NCI-H1436 (cell line): ENCODE data around the gene OR5K3.
"Not testable (repeated sequence)": the region's sequence is repeated elsewhere in the genome, so short reads cannot be mapped to it uniquely, and the experiment has no call there.

Source experiments
- DNase-seq: peaks from one replicate; lab custom pipeline; 2025; lab: John Stamatoyannopoulos, UW

Gene OR5K3, protein sequence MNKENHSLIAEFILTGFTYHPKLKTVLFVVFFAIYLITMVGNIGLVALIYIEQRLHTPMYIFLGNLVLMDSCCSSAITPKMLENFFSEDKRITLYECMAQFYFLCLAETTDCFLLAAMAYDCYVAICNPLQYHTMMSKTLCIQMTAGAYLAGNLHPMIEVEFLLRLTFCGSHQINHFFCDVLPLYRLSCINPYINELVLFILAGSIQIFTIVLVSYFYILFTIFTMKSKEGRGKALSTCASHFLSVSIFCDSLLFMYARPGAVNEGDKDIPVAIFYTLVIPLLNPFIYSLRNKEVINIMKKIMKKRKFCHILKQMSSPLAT

DNA sequence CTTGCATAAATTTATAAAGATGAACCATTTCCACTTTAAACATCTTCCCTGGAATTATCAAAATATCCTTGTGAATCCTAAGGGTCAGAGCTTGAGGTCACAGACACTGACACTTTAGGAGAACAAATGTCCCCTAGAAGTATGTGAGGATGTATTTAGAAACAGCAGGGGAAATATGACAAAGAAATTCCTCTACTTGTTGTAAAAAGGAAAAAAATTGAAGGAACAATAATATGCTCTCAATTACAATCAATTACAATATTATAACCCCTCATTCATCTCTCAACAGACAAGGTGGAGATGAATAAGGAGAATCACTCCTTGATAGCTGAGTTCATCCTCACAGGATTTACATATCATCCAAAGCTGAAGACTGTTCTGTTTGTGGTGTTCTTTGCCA lies at the start of gene OR5K3:
TSS of gene OR5K3 (plus strand) at position 301 of the 400 bp plus-strand sequence. CDS start at position 301, 0 bp downstream.
- DNase-seq: no peak

DNA sequence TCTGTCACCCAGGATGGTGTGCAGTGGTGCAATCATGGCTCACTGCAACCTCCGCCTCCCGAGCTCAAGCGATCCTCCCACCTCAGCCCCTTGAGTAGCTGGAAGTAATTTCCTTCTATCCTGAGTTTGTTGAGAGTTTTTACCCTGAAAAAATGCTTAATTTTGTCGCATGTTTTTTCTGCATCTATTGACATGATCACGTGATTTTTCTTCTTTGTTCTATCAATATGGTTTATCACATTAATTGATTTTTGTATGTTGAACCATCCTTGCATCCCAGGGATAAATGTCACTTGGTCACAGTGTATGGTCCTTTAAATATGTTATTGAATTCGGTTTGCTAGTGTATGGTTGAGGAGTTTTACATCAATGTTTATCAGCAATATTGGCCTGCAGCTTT lies 48.7 kb upstream of the OR5K3 start:
- no peak for DNase-seq

DNA sequence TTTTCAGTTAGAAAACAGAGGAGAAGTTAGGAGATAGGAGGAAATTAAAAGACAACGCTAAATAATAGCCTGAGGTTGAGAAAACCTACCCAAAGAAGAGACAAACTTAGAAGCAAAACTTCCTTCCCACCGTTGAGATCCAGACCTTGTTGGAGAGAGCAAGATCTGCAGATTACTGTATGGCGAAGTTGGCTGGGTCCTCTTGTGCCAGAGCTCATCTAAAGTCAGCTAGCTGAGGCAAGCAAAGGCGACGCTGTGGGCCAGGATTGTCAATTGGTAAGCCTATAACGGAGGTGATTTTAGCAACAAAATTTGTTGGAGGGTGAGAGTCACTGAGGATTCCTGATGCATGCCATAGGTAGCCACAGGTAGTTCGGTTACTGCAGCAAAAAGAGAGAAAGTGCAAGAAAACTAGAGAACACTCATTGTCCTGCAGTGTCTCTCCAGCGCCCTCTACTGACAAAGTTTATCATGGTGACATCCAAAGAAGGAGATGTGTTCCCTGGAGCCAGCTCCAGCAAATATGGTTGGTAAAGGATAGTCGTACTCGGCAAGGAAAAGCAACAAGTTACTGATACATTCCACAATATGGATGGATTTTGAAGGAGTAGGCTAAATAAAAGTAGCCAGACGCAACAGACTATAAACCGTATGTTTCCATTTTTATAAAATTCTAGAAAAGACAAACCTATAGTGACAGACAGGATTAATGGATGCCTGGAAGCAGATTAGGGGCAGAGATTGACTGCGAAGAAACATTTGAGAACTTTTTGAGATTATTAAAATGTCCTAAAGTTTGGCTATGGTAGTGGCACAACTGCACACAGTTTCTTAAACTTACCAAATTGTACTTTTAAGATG lies 46.6 kb upstream of the OR5K3 start:
- peak; percentile 27 for DNase-seq

DNA sequence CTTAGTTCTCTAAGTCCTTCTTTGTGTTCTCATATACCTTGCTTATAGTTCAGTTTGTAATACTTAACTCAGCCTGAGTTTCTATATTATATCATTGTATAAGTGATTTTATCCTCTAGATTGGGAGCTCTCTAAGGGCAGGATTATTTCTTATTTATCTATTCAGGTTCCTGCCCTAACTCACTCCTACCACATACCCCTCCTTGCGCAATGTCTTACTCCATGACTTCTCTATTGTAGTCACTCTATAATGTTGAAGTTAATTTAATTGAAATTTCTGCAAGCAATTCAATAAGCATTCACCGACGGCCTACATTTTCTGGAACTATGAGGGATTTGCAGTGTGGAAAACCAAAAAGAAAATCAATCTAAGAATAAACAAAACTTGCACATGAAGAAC lies 40.4 kb upstream of the OR5K3 start:
- DNase-seq: no peak

DNA sequence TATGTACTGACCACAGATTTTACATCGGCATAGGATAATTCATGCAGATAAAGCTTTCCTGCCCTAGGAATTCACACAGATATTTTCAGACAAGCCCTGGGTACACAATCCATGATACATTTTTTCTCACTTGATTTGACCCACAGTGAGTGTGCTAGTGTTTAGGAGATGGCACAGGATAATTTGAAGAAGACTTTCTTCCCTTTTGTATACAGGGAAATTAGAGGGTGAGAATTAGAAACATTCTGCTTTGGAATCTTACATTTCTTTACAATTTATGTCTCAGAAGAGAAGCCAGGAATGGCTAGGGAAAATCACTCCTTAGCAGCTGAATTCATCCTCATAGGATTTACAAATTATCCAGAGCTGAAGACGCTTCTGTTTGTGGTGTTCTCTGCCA lies 36.9 kb upstream of the OR5K3 start, which contains the start of gene OR5K4:
TSS of gene OR5K4 (plus strand) at position 301 of the 400 bp plus-strand sequence. CDS start at position 301, 0 bp downstream.
- no peak for DNase-seq

DNA sequence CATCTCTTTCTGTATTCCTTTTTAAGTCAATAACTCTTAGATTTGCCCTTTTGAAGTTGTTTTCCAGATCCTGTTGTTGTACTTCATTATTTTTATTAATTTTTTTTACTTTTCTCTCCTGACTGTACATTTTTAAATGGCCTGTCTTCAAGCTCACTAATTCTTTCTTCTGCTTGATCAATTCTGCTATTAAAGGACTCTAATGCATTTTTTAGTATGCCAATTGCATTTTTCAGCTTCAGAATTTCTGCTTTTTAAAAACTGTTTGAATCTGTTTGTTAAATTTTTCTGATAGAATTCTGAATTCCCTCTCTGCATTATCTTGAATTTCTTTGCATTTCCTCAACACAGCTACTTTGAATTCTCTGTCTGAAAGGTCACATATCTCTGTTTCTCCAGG lies 31.2 kb upstream of the OR5K3 start:
- DNase-seq: no peak

DNA sequence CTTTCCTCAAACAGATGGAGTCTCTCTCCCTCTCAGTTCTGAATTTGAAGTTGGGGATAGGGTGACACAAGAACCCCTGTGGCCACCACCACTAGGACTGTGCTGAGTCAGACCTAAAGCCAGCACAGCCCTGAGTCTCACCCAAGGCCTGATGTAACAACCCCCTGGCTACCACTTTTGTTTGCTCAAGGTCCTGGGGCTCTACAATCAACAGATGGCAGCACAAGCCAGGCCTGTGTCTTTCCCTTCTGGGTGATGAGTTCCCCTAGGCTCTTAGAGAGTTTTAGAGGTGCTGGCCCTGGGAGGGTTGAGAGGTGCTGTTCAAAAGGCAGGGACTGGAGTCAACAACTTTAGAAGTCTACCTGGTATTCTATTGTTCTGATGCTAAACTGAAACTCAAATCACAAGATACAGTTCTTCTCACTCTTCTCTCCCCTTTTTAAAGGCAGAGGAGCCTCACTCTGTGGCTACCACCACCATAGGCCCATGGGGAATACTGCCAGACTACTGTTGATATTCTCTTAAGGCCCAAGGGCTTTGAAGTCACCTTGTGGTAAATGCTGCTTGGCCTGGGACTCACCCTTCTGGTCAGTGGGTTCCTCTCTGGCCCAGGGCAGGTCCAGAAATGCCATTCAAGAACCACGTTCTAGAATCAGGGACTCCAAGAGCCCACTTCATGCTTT lies 30.3 kb upstream of the OR5K3 start:
- no peak for DNase-seq

DNA sequence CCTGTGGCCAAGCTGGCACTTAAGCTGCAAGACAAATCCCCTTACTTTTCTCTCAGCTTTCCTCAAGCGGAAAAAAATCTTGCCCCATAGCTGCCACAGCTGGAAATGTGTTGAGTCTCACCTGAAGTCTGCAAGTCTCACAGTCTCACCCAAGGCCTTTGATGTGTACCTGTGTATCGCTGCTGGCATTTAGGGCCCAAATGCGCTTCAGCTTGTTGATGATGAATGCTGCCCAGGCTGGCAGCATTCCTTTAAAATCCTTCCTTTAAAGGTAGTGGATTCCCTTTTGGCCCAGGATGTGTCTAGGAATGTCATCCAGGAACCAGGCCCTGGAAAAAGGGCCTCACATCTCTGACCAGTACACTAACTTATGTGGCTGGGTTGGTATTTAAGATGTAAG lies 29.8 kb upstream of the OR5K3 start:
- DNase-seq: no peak

DNA sequence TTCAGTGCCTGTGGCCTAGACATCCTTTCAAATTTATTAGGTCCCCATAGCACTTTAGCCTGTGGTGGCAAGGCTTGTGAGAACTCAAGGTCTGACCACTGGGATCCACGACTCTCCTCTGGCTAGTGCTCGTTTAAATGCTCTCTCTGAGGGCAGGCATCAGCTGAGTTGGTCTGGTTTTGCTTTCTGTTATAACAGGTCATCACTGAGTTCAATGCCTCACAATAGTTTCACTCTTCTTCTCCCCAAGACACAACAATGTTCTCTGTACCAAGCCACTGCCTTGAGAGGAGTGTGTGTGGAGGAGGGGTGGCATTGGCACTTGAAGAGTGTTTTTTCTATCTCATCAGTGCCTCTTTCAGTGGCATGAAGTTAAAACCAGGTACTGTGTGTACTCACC lies 29.2 kb upstream of the OR5K3 start:
- DNase-seq: no peak

DNA sequence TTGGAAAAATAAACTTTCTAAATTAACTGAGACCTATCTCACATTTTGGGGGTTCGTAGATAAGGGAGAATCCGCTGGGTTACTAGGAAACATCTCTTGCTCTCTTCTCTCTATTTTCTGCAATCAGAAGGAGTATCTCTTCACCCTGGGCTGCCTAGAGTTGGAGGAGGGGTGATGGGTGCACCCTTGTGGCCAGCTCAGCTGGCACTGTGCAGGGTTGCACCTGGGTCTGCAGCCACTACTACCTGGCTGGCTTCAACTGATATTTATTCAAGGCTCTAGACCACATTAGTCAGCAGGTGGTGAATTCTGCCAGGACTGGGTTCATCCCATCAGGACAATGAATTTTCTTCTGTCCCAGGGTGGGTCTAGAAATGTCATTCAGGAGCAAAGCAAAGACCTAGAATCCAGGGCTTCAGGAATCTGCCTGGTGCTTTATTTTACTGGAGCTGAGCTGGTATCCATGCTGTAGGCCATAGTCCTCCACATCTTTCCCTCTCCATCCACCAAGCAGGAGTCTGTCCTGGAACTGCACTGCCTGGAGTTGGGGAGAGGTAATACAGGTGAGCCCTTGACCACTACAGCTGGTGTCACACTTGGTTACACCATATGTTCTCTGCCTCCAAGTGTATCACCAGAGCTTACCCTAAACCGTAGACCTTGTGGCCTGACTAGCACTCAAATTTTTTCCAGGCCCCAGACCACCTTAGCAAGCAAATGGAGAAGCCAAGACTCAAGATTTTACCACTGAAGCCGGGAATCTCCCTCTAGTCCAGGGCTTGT lies 22.8 kb upstream of the OR5K3 start:
- DNase-seq: no peak

DNA sequence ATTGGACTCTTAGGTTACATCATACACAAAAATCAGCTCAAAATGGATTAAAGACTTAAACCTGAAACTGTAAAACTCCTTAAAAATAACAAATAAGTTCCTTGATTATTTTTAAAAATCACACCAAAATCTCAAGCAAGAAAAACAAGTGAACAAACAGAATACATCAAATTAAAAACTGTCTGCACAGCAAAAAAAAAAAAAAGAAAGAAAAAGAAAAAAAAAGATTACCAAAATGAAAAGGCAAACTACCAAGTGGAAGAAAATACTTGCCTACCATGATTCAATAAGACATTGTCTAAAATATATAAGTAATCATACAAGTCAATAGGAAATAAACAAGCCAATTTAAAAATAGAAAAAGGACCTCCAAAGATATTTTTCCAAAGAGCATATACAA lies 19.3 kb upstream of the OR5K3 start:
- no peak for DNase-seq

DNA sequence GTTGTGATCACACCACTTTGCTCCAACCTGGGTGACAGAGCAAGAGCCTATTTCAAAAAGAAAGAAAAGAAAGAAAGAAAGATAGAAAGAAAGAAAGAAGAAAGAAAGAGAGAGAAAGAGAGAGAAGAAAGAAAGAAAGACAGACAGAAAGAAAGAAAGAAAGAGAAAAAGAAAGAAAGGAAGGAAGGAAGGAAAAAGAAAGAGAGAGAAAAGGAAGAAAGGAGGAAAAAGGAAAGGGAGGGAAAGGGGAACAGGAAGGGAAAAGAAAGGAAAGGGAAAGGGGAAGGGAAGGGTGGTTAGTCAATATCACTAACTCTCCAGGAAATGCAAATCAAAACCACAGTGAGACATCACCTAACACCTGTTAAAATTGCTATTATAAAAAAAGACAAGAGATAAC lies 18.6 kb upstream of the OR5K3 start:
- DNase-seq: no peak

DNA sequence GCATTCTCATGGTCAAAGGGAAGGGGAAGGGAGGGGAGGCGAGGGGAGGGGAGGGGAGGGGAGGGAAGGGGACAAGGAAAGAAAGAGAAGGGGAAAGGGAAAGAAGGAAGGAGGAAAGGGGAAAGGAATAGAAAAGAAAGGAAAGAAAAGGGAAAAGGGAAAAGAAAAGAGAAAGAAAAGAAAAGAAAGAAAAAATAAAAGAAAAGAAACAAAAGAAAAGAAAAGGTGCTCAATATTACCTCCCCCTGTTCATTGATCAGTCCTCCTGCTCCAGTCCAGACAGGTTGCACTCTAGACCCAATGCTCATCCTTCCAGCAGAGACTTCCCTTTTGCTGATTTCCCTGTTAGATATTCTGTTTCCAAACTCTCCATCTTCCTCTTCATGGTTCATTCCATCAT lies 18.0 kb upstream of the OR5K3 start:
- DNase-seq: no peak

DNA sequence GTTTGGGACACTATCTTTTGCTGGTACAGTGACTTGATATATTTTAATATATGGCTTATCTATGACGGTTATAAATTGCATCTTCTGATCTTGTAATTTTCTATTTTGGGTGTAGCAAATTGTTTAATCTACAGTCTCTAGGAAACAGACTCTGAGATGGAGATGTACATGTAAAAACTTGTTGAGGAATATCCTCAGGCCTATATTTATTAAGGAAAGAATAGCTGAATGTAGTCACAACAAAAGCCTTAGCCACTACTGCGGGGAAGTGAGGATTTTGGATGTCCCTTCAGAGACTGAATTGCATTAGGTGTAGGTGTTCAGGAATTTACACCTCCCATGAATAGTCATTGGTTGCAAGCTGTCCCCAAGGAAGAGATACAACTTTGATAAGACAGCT lies 13.8 kb upstream of the OR5K3 start:
- DNase-seq: no peak

DNA sequence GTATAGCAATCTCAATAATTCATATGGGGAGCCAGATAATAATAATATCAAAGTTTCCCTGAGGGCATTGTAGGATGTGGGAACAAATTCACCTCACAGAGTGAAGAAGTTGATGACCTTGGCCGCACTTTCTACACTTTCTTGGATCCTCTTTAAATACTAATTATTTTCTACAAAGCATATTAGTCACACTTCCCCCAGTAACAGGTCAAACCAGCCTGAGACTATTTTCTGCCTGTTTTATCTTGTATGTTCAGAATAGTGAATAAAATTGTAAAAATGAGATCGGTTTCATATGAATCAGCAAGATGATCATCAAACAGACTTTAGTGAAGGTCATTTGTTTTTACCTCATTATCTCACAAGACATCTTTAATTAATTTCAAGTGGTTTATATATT lies 2.3 kb upstream of the OR5K3 start:
- no peak for DNase-seq

DNA sequence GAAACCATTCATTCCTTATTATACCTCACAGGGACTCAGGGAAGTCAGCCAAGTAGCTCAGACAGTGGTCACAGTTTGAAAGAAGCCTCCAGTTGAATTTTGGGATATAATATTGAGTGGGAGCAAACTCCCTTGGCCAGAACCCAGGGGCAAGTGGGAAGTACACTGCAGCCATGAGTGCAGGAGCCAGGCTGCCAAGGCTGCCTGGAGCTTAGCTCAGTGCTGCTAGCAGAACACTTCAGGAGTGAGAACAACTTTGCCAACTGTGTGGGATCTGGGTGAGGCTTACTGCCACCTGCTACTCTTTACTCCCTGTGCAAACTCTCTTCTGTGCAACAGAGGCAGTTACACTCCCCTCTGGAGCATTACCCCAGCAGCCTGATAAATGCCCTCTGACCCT lies 4.6 kb downstream of the OR5K3 start:
- no peak for DNase-seq

DNA sequence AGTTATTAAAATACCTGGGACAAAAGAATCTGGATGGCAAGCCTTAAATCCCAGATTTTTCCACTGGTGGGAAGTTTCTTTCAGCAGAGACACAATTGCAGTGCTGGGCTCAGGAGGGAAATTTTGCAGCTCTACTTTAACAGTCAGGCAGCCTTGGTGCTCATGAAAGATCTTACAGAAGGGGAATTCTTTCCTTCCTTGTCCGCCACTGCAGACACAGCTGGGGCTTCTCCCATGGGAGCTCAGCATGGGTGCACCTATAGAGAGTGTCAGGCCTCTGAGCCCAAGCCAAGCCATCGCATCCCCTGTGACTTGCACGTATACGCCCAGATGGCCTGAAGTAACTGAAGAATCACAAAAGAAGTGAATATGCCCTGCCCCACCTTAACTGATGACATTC lies 6.0 kb downstream of the OR5K3 start:
- not testable (repeated sequence) for DNase-seq

DNA sequence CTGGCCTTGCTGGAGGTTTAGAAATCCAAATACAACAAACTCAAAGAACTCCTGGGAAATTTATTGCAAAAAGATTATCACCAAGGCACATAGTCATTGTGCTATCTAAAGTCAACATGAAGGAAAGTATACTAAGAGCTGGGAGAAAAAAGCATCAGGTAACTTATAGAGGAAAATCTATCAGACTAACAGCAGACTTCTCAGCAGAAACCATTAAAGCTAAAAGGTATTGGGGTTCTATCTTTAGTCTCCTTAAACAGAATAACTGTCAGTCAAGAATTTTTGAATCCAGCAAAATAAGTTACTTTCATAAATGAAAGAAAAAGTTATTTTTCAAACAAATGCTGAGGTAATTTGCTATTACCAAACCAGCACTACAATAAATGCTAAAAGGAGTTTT lies 8.0 kb downstream of the OR5K3 start:
- DNase-seq: no peak

DNA sequence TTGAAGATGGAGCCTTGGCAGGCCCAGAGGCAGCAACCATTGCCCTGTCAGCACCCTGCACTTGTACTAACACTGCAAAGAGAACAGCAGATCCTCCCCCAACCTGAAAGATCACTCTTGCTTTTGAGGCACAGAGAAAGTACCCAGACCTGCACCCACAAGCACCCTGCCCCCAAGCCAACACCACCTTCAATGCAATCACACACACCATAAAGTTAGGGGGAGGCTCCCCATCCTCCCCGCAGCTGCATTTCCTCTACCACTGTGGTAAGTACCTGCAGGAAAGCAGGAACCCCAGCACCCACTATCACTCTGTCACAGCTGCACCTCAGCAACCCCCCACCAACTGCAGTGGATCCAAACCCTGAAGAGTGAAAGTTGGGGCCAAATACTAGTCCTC lies 12.0 kb downstream of the OR5K3 start:
- no peak for DNase-seq

DNA sequence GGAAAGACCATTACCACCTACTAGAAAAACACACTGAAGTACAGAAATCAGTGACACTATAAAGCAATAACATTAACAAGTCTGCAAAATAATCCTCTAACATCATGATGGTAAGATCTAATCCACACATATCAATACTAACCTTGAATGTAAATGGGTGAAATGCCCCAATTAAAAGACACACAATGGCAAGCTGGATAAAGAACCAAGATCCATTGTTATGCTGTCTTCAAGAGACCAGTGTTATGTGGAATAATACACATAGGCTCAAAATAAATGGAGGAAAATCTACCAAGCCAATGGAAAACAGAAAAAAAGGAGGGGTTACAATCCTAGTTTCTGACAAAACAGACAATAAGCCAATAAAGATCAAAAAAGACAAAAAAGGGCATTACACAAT lies 13.5 kb downstream of the OR5K3 start:
- no peak for DNase-seq

DNA sequence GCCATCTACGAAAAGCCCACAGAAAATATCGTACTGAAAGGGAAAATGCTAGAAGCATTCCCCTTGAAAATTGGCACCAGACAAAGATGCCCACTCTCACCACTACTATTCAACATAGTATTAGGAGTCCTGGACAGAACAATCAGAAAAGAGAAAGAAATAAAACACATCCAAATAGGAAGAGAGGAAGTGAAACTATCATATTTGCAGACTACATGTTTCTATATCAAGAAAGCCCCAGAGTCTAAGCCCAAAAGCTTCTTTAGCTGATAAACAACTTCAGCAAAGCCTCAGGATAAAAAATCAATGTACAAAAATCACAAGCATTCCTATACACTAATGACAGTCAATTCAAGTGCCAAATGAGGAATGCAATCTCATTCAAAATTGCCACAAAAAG lies 15.6 kb downstream of the OR5K3 start:
- no peak for DNase-seq

DNA sequence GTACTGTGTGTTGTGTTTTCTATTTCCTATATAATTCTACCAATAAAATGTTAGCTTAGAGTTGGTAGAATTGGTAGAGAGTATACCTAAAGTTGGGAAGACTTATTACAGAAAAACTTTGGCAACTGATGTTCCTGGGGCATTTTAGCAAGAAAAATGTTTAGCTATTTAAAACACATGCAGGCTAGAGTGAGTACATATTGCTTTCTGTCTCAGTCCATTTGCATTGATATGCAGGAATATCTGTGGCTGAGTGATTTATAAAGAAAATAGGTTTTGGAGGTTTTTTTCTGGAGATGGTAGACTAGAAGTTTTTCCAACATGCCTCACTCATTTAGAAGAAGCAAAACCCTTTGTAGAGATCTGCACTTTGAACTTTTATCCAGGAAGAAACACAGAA lies 42.1 kb downstream of the OR5K3 start:
- no peak for DNase-seq
